Activated CD4-positive, alpha-beta T cell treated with anti-CD3 and anti-CD28 coated beads, Interleukin-2, amount 50 U/mL, for 1 hour (primary cell): Measurements from ENCODE around the gene NPBWR2.

Experiments used
- DNase-seq: peaks from one replicate; pipeline ENCODE4 v3.0.0-alpha.2; 2020

Gene NPBWR2

DNA sequence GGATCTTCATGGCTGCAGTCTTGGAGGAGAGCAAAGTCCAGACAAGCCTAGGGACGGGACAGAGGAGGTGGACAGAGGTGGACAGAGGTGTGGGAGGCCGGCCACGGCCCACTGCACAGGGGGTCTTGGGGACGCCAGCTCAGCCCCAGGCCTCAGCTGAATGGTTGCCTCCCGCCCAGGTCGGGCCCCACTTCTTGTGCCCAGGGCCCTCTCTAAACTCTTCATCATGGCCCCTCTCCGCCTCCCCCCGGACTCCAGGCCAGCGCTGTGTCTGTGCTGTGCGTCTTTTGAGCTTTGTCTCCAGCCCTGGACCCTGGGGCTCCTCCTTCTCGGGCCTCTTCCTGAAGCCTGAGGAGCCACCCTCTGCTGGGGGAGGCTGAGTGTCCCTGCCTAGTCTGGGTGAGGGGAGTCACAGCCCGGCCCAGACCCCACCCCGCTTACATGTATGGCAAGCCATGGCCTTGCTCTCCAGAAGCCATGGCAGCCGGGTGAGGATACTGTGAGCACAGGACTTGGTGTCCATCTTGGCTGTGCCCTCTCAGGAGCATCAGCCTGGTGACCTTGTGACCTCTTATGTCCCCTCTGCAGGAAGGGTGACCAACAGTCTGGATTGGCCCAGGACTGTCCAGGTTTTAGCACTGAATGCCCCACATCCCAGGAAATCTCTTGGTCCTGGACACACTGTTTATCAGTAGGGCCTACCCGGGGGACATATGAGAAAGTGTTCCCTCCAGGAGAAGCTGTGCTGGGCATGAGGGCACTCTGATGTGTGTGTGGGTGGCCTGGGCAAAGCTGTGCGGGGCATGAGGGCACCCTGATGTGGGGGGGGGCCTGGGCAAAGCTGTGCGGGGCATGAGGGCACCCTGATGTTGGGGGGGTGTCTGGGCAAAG lies 9.4 kb upstream of the NPBWR2 start:
- no peak for DNase-seq

DNA sequence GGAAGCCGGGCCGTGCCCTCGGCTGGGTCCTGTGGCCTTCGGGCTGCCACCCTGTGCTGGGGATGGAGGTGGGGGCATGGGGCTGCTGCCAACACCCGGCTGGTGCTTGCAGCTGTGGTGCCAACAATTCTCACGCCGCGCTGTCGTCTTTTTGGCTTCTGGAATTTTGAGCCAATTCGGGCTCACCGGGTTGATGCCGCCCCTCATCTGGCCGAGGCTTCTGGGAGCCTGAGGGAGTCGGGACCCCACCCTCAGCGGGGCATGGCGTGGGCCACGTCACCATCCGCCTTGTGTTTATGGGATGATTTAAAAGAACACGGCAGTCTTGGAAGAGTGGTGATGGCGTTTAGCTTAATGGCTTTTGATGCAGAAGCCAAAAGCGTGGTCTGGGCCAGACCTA lies 8.7 kb upstream of the NPBWR2 start:
- no peak for DNase-seq

DNA sequence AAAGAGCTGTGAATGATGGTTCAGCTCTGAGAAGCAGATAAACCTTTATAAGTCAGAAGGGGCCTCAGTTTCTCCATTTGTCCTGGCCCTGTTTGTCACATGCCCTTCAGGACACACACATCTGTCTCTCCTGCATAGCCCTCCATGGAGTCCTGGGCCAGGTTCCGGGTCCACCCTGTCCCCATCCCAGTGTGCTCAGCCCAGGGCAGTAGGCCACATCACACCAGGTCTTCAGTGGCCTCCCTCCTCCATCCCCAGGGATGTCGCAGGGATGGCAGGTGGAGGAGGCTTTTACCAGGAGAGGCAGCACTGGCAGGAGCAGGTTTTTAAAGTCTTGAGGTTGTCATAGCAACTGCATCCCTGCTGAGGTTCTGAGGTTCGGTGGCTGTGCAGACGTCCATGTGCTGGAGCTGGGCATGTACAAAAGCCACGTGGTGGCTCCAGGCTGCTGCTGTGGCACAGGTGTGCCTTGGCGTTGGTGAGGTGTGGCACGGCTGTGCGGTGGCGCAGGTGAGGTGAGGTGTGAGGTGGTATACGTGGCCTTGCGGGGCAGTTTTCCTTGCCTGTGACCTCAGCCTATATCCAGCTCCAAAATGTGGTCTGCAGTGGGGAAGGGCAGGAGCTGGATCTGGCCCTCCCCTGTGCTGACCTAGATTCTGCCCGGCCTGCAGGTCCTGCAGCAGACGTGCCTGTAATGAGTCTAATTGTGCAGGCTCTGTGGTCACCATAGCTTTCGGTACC lies 8.0 kb upstream of the NPBWR2 start:
- no peak for DNase-seq

DNA sequence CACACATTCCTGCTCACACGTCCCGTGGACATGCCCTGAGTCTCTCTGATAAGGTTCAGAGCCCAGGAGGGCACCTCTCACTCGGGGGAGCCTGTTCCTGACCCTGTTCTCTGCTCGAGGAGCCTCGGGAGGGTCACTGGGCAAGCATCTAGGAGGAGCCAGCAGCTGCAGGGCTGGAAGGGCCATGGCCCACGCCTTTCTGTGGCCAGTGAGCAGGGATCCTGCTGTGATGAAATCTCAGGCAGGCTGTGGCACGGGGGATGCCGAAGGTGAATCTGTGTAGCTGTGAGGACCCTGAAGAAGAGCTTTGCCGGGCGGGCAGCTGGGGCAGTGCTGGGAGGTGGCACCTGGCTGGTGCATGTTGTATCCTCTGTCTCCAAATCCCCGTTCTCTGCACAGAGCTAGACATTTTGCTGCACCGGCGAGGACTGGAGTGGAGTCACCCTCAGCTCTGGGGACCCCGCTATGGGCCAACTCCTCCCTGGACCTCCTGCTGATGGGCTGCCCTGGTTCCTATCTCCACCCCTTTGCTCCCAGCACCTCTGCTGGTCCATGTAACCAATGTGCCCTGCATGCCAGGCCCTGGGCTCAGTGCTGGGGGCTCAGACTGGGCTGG lies 7.1 kb upstream of the NPBWR2 start:
- DNase-seq: no peak

DNA sequence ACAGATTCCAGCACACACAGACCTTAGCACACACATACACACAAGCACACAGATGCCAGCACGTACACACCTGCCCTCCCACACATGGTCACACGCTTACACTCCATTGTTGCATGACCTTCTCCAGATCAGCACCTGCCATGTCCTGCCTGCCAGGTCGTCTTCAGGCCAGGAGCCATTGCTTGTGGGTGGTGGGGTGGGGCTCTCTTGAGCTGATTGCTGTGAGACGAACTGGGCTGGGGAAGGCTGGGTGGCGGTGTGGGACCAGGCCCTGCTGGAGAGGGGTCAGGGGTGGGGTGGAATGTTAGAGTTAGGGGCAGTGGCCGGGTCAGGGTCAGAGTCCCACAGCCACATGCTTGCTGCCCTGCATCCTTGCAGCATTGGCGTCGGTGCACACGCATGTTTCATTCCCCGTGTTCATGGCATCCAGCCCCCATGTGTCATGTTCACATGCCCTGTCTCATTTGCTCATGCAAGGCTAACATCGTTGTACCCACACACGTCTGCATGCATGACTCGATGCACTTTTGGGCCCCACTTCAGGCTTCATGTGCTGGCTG lies 6.5 kb upstream of the NPBWR2 start:
- DNase-seq: no peak

DNA sequence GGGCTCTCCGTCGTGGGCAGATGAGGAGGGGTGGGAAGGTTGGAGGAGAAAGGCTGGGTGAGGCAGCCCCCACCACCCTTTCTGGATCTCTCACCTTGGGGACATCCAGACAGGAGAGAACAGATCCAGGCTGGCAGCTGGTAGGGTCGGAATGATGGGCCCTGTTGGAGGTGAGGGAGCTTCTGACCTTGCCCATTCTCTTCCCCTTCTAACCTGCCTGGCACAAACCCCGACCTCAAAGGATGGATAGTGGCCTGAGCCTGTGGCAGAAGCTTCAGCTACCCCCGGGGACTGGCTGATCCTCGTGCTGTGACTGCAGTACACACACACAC lies 6.0 kb upstream of the NPBWR2 start:
- no peak for DNase-seq

DNA sequence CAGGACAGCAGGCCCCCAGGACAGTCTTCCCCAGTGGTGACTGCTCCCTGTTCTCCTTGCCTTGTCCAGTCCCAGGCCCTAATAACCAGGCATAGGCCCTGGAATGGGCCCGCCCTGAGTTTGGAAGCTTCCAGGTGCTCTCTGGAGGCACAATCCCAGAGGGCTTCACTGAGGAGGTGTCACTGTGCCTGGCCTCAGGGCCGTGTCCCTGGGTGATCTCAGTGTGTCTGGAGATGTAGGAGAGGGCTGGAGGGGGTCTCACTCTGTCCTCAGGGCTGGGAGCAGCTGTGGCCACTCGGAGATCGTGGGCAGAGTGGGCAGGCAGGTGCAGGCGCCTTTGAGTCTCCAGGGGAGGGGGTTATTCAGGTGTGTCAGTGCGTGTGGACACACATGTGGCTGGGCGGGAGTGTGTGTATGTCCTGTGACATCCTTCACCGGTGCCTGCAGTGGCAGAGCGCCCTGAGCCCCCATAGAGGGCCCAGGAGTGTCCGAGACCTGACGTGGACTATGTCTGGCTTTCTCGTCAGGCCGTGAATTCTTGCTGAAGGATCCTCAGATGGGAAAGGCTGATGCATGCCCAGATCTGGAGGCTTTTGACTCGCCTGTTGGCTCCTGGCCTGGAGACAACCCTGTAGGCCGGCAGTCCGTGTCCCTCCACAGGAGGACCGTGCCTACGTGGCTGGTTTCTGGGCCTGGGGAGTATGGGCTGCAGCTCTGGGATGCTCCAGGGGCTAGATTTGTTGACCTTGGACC lies 5.5 kb upstream of the NPBWR2 start:
- no peak for DNase-seq

DNA sequence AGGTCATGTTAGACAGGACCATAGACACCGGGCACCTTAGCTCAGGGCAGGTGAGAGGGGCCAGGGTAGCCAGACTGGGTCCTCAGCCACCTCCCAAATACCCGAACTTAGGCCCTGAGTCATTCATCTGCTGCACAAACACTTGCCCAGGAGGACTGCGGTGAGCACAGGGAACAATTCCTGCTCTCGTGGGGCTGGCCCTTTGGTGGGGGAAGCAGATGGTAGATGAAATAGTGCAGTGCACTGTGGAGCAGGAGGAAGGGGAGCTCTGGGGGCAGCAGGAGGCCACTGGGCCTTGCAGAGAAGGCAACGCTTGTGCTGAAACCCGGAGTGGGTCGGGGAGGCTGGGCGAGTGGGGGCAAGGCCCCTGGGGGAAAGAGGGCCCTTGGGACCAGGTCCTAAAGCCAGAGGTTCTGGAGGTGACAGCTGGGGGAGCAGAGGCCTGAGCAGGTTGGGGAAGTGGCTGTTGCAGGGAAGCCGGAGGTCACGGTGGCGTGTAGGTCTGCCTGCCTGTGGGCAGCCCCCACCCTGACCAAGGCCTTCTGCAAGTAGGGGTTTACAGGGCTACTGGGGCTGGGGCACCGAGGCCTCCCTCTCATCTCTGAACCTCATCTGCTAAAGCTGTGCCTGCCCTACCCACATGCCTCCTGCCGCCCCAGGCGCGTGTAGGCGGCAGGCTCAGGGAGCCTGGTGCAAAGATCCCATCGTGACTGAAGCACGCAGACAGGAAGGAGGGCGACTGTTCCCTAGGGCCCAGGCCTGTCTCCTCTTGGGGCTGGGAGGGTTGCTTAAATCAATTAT lies 4.7 kb upstream of the NPBWR2 start:
- no peak for DNase-seq

DNA sequence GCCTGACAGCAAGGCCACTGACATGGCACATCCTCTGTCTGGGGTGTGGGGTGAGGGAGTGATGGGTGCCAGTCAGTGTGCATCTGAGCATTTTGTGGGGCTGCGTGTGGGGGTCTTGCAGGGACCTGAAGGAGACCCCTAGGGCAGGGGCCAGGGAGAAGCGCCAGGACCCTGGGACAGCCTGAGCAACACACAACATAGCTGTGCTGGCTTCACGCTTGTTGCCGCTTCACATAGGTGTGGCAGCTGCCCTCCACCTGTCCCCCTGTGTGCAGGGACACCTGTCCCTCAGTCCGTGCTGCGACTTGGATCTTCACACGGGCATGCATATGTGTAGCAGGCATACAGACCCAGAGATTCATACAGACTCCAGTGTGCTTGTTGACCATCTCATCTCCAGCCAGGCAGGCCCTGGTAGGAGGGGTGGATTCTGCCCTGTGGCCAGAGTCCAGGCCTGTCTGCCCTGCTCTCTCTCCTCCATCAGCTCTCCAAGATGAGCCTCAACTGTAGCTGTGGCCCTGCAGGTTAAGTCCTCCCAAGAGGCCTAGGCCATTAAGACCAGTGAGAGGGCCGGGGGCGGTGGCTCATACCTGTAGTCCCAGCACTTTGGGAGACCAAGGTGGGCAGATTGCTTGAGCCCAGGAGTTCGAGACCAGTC lies 3.2 kb upstream of the NPBWR2 start:
- DNase-seq: no peak

DNA sequence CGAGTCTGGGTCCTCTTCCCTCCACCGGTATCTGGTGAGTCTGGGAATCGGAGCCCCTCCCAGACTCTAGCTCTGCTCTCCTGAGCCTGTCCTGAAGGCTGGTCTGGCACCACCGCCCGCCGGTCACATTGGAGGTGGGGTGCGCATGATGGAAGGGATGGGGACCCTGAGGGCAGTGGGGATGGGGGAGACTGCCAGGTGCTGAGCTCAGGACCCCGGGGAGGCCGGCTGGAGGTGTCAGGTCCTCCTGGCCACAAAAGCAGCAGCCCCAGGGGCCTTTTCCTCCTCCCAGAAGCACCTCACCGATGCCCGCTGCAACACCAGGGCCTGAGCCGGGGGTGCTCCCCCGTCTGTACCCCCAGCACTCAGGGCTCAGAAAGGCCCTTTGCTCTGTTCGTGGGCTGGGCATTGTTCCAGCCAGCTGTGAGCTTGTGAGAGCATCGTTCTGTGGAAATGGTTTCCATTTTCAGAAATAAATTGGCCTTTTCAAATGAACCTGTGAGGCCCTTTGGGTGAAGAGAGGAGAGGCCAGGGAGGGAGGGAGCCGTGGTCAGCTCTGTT lies 2.5 kb upstream of the NPBWR2 start:
- no peak for DNase-seq

DNA sequence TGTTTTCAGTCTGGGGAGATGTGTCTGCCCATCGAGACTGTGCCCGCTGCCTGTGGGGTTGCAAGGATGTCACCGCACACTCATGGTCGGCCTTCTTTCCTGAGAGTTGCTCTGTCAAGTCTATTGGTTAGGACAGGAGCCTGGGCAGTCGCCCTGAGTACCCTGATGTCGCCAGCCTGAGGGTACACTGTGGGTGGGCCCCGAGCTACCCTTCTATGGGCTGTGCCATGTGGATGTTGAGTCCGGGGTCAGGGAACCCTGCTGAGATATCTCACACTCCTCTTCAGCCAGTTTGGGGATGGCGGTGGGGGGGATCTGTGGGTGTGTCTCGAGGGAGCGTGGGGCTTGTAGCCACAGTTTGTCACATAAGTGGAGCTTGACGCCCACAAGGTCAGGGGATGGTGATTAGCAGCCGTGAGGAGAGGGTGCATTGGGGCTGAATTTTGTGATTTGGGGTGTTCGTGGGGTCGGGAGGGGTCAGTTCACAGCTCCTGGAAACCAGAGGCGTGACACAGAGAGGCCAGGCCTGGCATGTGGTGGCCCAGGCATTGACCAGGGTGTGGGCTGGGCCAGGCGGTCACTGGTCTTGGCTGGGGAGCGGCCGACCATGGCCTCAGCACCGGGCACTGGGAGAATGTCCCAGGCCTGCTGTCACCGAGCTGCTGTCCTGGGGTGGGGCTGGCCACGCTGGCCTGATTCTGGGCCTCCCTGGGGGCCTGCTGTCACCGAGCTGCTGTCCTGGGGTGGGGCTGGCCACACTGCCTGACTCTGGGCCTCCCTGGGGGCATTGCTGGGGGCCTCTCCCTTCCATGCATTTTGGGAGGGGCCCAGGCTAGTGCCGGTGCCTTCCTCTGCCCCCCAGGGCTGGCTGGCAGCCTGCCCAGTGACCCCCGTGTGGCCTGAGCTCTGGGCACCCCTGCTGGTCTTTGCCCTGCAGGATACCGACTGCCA lies 1.6 kb upstream of the NPBWR2 start:
- DNase-seq: no peak

DNA sequence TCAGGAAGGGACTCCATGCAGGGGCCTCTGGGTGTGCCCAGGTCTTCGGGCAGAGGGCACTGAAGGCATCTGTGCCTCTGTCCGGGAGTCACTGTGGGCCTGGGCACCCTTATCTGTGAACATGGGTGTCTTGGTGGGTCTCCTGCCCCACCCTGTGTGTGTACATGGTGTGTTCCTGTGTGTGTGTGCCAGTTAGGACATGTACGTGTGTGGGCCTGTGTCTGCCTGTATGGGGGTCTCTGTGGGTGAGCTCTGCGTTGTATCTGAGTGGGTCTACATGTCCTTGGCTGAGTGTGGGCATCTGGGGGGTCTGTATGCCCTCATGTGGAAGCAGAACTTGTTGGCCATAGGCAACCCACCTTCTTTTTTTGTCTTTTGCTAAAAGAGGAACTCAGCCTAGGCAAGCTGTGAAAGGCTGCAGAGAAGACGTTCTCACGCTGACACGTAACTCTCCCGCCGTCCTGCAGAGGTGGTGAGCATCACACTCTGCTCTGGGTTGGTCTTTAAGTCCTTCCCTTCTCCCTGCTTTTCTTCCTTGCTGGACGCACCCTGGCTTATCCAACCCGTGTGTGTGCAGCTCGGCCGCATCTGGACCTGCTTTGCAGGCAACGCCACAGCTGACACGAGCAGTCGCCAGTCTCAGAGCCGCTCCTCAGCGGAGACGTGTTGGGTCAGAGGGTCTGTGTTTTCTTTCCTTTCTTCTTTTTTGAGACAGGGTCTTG lies 532 bp upstream of the NPBWR2 start:
- no peak for DNase-seq

DNA sequence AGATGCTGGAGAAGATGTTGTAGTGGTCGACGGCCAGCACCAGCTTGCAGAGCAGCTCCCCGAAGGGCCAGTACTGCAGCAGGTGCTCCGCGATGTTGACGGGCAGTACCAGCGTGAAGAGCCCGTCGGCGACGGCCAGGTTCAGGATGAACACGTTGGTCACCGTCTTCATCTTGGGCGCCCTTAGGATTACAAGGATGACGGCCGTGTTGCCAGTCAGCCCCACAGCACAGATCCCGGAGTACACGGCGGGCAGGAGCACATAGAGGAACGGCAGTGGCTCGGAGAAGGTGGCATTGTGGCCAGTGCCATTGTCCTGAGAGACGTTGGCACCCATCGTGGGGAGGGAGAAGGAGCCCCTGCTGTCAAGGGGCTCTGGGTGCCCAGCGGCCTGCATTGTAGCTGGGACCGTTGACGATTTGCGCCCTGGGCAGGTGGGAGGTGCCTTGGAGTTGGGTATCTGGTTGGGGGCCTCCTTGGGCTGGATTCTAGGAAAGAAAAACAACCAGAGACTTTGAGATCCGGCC lies 867 bp downstream of the NPBWR2 start:
- DNase-seq: no peak

DNA sequence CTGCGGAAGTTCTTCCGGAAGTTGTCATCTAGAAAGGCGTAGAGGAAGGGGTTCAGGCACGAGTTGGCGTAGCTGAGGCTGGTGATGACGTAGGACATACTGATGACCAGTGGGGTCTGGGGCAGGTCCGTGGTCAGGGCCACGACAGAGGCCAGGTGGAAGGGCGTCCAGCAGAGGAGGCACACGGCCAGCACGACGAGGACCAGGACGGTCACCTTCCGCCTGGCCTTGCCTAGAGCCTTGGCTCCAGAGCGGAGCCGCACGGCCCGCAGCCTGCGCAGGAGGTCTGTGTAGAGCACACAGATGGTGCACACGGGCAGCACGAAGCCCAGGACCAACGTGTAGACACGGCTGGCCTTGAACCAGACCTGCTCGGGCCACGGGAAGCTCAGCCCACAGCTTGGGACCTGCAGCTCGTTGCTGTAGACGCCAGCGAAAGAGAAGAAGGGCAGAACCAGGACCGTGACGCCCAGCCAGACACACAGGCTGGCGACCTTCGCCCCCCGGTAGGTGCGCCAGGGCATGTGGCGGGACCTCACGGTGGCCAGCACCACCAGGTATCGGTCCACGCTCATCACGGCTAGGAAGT lies 1.4 kb downstream of the NPBWR2 start:
- no peak for DNase-seq

DNA sequence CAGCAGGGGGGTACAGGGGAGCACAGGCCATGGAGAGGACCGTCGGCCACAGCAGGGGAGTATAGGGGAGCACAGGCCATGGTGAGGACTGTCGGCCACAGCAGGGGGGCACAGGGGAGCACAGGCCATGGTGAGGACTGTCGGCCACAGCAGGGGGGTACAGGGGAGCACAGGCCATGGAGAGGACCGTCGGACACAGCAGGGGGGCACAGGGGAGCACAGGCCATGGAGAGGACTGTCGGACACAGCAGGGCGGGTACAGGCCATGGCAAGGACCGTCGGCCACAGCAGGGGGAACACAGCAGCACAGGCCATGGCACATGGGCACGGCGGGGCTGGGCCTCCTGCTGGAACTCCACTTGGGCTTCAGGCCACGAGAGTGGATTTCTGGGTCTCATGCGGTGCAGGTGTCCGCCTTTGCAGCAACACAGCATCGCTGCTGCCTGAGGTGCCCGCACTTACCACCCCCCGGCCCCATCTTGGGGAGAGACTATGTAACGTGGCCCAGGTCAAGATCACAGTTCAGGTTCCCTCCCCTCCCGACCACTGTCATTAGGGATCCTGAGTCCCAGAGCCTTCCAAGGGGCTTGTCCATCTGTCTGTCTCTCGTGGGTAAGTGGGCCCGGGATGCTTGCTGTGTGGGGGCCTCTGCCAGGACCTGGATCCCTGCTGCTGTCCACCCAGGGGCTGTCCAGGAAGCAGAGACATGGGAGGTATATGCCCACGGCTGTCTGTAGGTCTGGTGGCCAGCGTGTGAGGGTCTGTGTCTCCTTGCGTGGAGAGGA lies 2.5 kb downstream of the NPBWR2 start:
- no peak for DNase-seq

DNA sequence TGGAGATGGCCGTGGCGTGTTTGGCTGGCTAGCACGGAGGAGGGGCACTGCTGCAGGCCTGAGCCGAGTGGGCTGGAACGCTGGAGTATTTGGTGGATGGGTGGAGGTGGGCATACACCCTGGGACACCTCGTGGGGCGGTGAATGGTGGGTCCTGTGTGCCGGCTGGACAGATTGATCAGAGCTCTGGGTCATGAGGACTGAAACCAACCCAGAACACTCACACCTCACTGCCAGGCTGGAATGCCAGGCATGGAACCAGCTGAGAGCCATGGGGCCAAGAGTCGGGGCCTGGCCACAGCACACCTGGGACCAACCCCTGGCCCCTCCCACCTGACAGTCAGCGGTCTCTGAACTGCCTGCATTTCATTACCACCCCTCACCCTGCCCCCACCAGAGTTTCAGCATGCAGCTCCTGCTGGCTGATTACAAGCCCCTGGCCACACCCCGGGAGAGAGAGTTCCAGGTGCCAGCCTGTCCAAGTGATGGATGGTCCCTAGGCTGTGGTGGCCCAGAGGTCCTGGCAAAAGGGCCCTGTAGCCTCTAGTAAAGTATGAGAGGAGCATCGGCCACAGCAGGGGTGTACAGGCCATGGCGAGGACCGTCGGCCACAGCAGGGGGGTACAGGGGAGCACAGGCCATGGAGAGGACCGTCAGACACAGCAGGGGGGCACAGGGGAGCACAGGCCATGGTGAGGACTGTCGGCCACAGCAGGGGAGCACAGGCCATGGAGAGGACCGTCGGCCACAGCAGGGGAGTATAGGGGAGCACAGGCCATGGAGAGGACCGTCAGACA lies 3.3 kb downstream of the NPBWR2 start:
- no peak for DNase-seq
